Panc1 (cell line): ENCODE data around the gene C1QTNF12. TPM values are rescaled to one million over a fixed set of nuclear protein-coding genes. Genes with fewer than 3 reads are reported as not detected.

Experiments used
- ATAC-seq: fragments of 200-7000 bp; cut with Tn5 transposase; 2 replicates; pipeline ENCODE4 v1.9.1; 2020; ENCODE audit warnings: mild to moderate bottlenecking, moderate library complexity
- BruUV-seq: library from RNA; stranded (reverse); fragments of 400-500 nt; replicated peaks from 2 replicates; lab custom pipeline; 2021; lab: Mats Ljungman, UMichigan
- CTCF ChIA-PET: fragments of 300-600 bp; sonication (Branson Sonifier 250); formaldehyde crosslinking; loops from one replicate; lab custom pipeline; 2022; ENCODE audit warnings: antibody characterized with exemption; lab: Charles Lee
- POLR2A ChIA-PET: fragments of 300-600 bp; sonication (Branson Sonifier 250); formaldehyde crosslinking; loops from one replicate; lab custom pipeline; 2022; ENCODE audit warnings: antibody characterized with exemption; lab: Charles Lee
- DNase-seq: peaks from one replicate; pipeline ENCODE4 v3.0.0-alpha.2; 2010; ENCODE audit warnings: low read depth, low spot score
- H3K27ac ChIP-seq: 2 replicates; pipeline ENCODE4 v1.5.1; 2011; ENCODE audit warnings: mild to moderate bottlenecking, low read length, inconsistent platforms
- H3K27me3 ChIP-seq: fragments of 200-500 bp; sonication (Bioruptor generic); 2 replicates; pipeline ENCODE4 v1.6.0; 2014; ENCODE audit warnings: low read length, inconsistent platforms; ENCODE audit not compliant: control insufficient read depth, insufficient read depth
- H3K36me3 ChIP-seq: fragments of 200-500 bp; sonication (Bioruptor generic); 2 replicates; pipeline ENCODE4 v1.5.1; 2014; ENCODE audit warnings: inconsistent platforms, mild to moderate bottlenecking, low read length, moderate library complexity; ENCODE audit not compliant: control insufficient read depth, insufficient read depth
- H3K4me1 ChIP-seq: 2 replicates; pipeline ENCODE4 v1.5.1; 2011; ENCODE audit warnings: inconsistent platforms, mild to moderate bottlenecking, low read length, moderate library complexity; ENCODE audit not compliant: control insufficient read depth, insufficient read depth
- H3K4me3 ChIP-seq, 2 experiments: 2 replicates each; pipeline ENCODE4 v1.5.1; 2011 to 2012; ENCODE audit warnings: low read depth in 2 of 2, low read length in 2 of 2, mild to moderate bottlenecking in 2 of 2, inconsistent platforms in 1 of 2, moderate library complexity in 1 of 2
- H3K9me3 ChIP-seq: fragments of 200-500 bp; sonication (Bioruptor generic); 2 replicates; pipeline ENCODE4 v1.5.1; 2014; ENCODE audit warnings: low read depth, mild to moderate bottlenecking, inconsistent platforms, low read length, moderate library complexity; ENCODE audit not compliant: control insufficient read depth, insufficient read depth
- POLR2AphosphoS5 ChIP-seq: IDR thresholded peaks from 2 replicates; pipeline ENCODE4 v1.6.1; 2012; ENCODE audit warnings: mild to moderate bottlenecking, low read depth, low read length, moderate library complexity
- REST ChIP-seq, 2 experiments: IDR thresholded peaks; 2 replicates each; pipeline ENCODE4 v1.6.1; 2011 to 2012; ENCODE audit warnings: low read depth in 2 of 2, control low read depth in 1 of 2, low read length in 1 of 2, mild to moderate bottlenecking in 1 of 2, moderate library complexity in 1 of 2; ENCODE audit not compliant: insufficient read depth in 1 of 2
- SIN3A ChIP-seq: IDR thresholded peaks from 2 replicates; pipeline ENCODE4 v1.6.1; 2012; ENCODE audit warnings: low read depth, mild to moderate bottlenecking, low read length, moderate library complexity, borderline replicate concordance; ENCODE audit not compliant: insufficient read depth
- TCF7L2 ChIP-seq: IDR thresholded peaks from 2 replicates; pipeline ENCODE4 v1.6.1; 2011; ENCODE audit warnings: mild to moderate bottlenecking, low read depth, low read length, inconsistent platforms
- in situ Hi-C: cut with HindIII; loops from 2 replicates; pipeline ENCODE4 v1.10.0; 2016; ENCODE audit warnings: low sequenced_read_pairs, low pct_unique_long_range_greater_than_20kb
- intact Hi-C: fragments of 100-400 bp; cut with micrococcal nuclease; formaldehyde crosslinking; loops from one replicate; pipeline ENCODE4 v1.10.0; 2022; ENCODE audit not compliant: unreplicated experiment
- total RNA-seq: library from RNA; stranded (reverse); gene quantifications from one replicate; pipeline ENCODE4 v1.2.1, GENCODE V29; 2021; ENCODE audit not compliant: unreplicated experiment
- TF ChIP-seq, protein P1 (sequence below): fragments of 450-650 bp; IDR thresholded peaks from 2 replicates; pipeline ENCODE4 v1.5.1; 2017; ENCODE audit warnings: mild to moderate bottlenecking

C1QTNF12 gene
- total RNA-seq, 1 experiment from 2014 or later, result 41.4 TPM

GRCh38 chr1:1210726-1211540, 35.6 kb downstream of the C1QTNF12 start:
- no peak overlapping the region for H3K27ac ChIP-seq
- no TSS peak for BruUV-seq
- no peak for DNase-seq
- no peaks in the 10 kb centered on the region for H3K36me3 ChIP-seq
- ATAC-seq, result no peak
- in situ Hi-C loops (no loop called here), intact Hi-C loops (no loop called here)
- no peaks in the 10 kb centered on the region for H3K9me3 ChIP-seq
- no peak overlapping the region for H3K4me3 ChIP-seq
- ChIA-PET CTCF (no interaction called here), POLR2A (interaction anchor here (0.7 kb wide), 1 partner anchor 52 kb away, joined by 5 read pairs; no protein-coding TSS in a partner anchor)
- H3K27me3 ChIP-seq, result no peaks in the 10 kb centered on the region
- peaks cover 11% of the 10 kb centered on the region for H3K4me1 ChIP-seq
- TF ChIP-seq POLR2AphosphoS5 (no peak), SIN3A (no peak), REST (IDR thresholded peaks at IDR 0.05; ENCODE audit: insufficient read depth in 1 of 2, low read depth in 2 of 2, low read length in 1 of 2) (no peak), TCF7L2 (no peak)
- TF ChIP-seq, protein P1, sequence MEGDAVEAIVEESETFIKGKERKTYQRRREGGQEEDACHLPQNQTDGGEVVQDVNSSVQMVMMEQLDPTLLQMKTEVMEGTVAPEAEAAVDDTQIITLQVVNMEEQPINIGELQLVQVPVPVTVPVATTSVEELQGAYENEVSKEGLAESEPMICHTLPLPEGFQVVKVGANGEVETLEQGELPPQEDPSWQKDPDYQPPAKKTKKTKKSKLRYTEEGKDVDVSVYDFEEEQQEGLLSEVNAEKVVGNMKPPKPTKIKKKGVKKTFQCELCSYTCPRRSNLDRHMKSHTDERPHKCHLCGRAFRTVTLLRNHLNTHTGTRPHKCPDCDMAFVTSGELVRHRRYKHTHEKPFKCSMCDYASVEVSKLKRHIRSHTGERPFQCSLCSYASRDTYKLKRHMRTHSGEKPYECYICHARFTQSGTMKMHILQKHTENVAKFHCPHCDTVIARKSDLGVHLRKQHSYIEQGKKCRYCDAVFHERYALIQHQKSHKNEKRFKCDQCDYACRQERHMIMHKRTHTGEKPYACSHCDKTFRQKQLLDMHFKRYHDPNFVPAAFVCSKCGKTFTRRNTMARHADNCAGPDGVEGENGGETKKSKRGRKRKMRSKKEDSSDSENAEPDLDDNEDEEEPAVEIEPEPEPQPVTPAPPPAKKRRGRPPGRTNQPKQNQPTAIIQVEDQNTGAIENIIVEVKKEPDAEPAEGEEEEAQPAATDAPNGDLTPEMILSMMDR, result no peak

DNA sequence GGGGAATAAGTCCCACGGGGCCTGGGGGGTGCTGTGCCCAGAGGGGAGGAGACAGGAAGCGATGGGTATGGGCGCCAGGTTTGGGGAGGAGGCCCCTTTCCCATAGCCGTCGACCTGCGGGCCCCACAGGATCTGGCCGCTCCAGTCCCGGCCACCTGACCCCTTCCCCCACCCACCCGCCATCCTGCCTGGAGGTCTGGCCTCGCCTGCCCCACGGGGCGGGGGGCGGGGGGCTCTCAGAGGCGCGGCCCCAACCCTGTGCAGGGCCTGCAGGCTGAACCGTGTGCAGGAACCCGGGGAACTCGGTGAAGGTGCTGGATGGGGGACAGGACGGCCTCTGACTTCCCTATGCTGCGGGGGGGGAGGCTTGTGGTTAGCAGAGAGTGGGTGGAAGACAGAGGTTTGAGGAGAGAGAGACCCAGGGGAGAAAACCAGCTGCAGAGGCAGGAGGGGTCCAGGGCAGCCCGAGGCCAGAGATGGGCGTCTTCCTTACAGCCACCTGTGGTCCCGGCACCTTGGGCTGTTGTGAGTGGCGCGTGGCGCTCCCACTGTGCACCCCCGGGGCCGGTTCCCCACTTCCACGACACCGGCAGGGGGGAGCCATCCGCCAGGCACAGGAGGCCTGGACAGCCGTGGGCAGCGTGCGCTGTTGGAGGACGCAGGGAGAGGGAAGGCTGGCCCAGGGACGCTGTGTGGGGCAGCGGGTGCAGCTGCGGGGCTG, 37.6 kb downstream of the C1QTNF12 start:
- no peaks in the 10 kb centered on the region for H3K27me3 ChIP-seq
- BruUV-seq, result no TSS peak
- H3K9me3 ChIP-seq, result no peaks in the 10 kb centered on the region
- ChIA-PET POLR2A (no interaction called here), CTCF (interaction anchor here (0.7 kb wide), 2 partner anchors 29 to 83 kb away, joined by 3 to 7 read pairs; no protein-coding TSS in a partner anchor)
- in situ Hi-C loops (no loop called here), intact Hi-C loops (no loop called here)
- H3K36me3 ChIP-seq, result no peaks in the 10 kb centered on the region
- DNase-seq, result no peak
- ATAC-seq, result no peak
- no peak overlapping the region for H3K4me3 ChIP-seq
- TF ChIP-seq TCF7L2, result no peak
- TF ChIP-seq REST (IDR thresholded peaks at IDR 0.05; ENCODE audit: insufficient read depth in 1 of 2, low read depth in 2 of 2, low read length in 1 of 2), result no peak
- peaks cover 11% of the 10 kb centered on the region for H3K4me1 ChIP-seq
- H3K27ac ChIP-seq, result no peak overlapping the region
